ENCODE measurements around the gene ZFP3.
"Not testable (repeated sequence)": the region's sequence is repeated elsewhere in the genome, so short reads cannot be mapped to it uniquely, and the experiment has no call there.

ZFP3 gene

GRCh38 chr17:5126719-5127488, 48.6 kb downstream of the ZFP3 start:
- DNase-seq: no peak

- DNase-seq: no peak
Measured at GRCh38 chr17:5127910-5128309, 49.6 kb downstream of the ZFP3 start.

GRCh38 chr17:5128387-5128786, 50.1 kb downstream of the ZFP3 start:
- not testable (repeated sequence) for DNase-seq

GRCh38 chr17:5128905-5129535, 50.8 kb downstream of the ZFP3 start:
- no peak for DNase-seq

GRCh38 chr17:5129770-5130169, 51.5 kb downstream of the ZFP3 start:
- DNase-seq: not testable (repeated sequence)

- not testable (repeated sequence) for DNase-seq
Measured at GRCh38 chr17:5130261-5130660, 52.0 kb downstream of the ZFP3 start.

GRCh38 chr17:5130687-5131086, 52.4 kb downstream of the ZFP3 start:
- not testable (repeated sequence) for DNase-seq

- DNase-seq: no peak
Measured at GRCh38 chr17:5131146-5131715, 53.0 kb downstream of the ZFP3 start.

GRCh38 chr17:5131799-5132502, 53.7 kb downstream of the ZFP3 start:
- not testable (repeated sequence) for DNase-seq

GRCh38 chr17:5132503-5133225, 54.4 kb downstream of the ZFP3 start:
- DNase-seq: not testable (repeated sequence)

GRCh38 chr17:5133311-5133710, 55.0 kb downstream of the ZFP3 start:
- DNase-seq: no peak

GRCh38 chr17:5133961-5134360, 55.7 kb downstream of the ZFP3 start:
- DNase-seq: not testable (repeated sequence)

- not testable (repeated sequence) for DNase-seq
Measured at GRCh38 chr17:5134571-5134970, 56.3 kb downstream of the ZFP3 start.

GRCh38 chr17:5135131-5135712, 57.0 kb downstream of the ZFP3 start:
- not testable (repeated sequence) for DNase-seq

- DNase-seq: no peak
Measured at GRCh38 chr17:5135726-5136579, 57.7 kb downstream of the ZFP3 start.

- DNase-seq: not testable (repeated sequence)
Measured at GRCh38 chr17:5136580-5137412, 58.5 kb downstream of the ZFP3 start.

GRCh38 chr17:5137511-5138197, 59.4 kb downstream of the ZFP3 start:
- not testable (repeated sequence) for DNase-seq

GRCh38 chr17:5138198-5138544, 59.9 kb downstream of the ZFP3 start:
- DNase-seq: not testable (repeated sequence)

- DNase-seq: no peak
Measured at GRCh38 chr17:5138616-5139457, 60.6 kb downstream of the ZFP3 start.

Measured in activated T-cell treated with anti-CD3 and anti-CD28 coated beads, Interleukin-2, amount 50 U/mL, for 1 hour (primary cell).